ENCODE data around the gene AVL9. TPM values are rescaled to one million over a fixed set of nuclear protein-coding genes. Genes with fewer than 3 reads are reported as not detected.

Gene AVL9
- total and polyA plus RNA-seq, 2 experiments from 2014 or later, result 14.0 to 55.7 TPM

DNA sequence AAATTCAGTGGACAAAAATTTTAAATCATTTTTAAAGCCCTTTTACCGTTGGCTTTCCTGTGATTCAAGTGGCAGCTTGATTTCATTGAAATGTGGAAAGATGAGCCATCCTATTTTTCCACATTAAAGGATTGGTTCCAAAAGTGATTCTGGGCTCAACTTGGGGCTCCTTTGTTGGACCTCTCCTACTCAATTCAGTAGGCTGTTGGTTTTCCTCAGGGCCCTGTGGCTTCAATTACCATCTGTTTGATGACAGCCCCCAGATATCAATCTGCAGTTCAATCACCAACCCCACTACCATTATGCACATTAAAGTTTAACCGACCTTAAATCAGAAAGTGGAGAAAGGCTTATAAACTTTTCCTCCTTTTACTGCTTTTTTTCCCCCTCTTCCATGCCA is 47.3 kb downstream of the AVL9 start:
- H3K4me2 ChIP-seq, result no peak overlapping the region
- TF ChIP-seq, protein P1, sequence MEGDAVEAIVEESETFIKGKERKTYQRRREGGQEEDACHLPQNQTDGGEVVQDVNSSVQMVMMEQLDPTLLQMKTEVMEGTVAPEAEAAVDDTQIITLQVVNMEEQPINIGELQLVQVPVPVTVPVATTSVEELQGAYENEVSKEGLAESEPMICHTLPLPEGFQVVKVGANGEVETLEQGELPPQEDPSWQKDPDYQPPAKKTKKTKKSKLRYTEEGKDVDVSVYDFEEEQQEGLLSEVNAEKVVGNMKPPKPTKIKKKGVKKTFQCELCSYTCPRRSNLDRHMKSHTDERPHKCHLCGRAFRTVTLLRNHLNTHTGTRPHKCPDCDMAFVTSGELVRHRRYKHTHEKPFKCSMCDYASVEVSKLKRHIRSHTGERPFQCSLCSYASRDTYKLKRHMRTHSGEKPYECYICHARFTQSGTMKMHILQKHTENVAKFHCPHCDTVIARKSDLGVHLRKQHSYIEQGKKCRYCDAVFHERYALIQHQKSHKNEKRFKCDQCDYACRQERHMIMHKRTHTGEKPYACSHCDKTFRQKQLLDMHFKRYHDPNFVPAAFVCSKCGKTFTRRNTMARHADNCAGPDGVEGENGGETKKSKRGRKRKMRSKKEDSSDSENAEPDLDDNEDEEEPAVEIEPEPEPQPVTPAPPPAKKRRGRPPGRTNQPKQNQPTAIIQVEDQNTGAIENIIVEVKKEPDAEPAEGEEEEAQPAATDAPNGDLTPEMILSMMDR (IDR thresholded peaks at IDR 0.05; ENCODE audit: poor library complexity), result no peak
- no peak for TF ChIP-seq EZH2 (IDR thresholded peaks at IDR 0.05; ENCODE audit: borderline replicate concordance)
- H3K79me2 ChIP-seq, result peaks cover 59% of the 10 kb centered on the region
- H3K27me3 ChIP-seq, result no peaks in the 10 kb centered on the region
- H3K9me3 ChIP-seq (ENCODE audit: low read depth), result no peaks in the 10 kb centered on the region
- no peak overlapping the region for H3K4me3 ChIP-seq
- no peaks in the 10 kb centered on the region for H3K4me1 ChIP-seq (ENCODE audit: insufficient read depth)
- no peak overlapping the region for H2AFZ ChIP-seq
- 76% methylated on average over 2 of the region's 2 CpGs for WGBS (ENCODE audit: low lambda C conversion rate, missing lambda C conversion rate)
- H3K27ac ChIP-seq, result no peak overlapping the region
- no peak for DNase-seq (ENCODE audit: low spot score)
- H3K36me3 ChIP-seq (replicated peaks; ENCODE audit: insufficient read depth, low read depth), result no peaks in the 10 kb centered on the region
- H4K20me1 ChIP-seq (ENCODE audit: insufficient read depth, poor library complexity, severe bottlenecking), result peaks cover 3% of the 10 kb centered on the region
- no peaks in the 10 kb centered on the region for H3K9me2 ChIP-seq (replicated peaks; ENCODE audit: insufficient read depth)

DNA sequence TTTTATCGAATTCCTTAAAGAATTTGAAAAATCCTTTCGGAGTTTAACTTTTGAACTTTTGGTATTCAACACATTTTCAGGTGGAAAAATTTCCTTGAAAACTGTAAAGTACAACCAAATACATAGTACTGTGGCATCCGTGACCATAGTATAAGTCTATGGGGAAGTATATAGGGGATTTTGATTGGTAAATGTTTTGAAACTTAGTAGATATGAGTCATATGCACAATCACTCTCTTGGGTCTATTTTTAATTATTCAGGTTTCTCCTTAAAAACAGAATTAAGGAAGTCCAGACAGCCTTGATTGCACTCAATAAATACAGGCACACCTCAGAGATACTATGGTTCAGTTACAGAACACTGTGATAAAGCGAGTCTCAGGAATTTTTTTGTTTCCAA is 64.2 kb downstream of the AVL9 start:
- Histone ChIP-seq H3K27ac (no peak overlapping the region), H3K4me2 (no peak overlapping the region), H3K9me2 (replicated peaks; ENCODE audit: insufficient read depth) (no peaks in the 10 kb centered on the region), H3K9me3 (ENCODE audit: low read depth) (no peaks in the 10 kb centered on the region), H4K20me1 (ENCODE audit: insufficient read depth, poor library complexity, severe bottlenecking) (no peaks in the 10 kb centered on the region), H3K79me2 (peaks cover 4% of the 10 kb centered on the region), H3K4me3 (no peak overlapping the region), H3K36me3 (replicated peaks; ENCODE audit: insufficient read depth, low read depth) (no peaks in the 10 kb centered on the region), H2AFZ (no peak overlapping the region), H3K27me3 (no peaks in the 10 kb centered on the region), H3K4me1 (ENCODE audit: insufficient read depth) (no peaks in the 10 kb centered on the region)
- 98% methylated on average over 4 of the region's 4 CpGs for WGBS (ENCODE audit: low lambda C conversion rate, missing lambda C conversion rate)
- no peak for DNase-seq (ENCODE audit: low spot score)
- TF ChIP-seq EZH2phosphoT487 (IDR thresholded peaks at IDR 0.05; ENCODE audit: low read depth, severe bottlenecking, unreplicated experiment) (no peak), EZH2 (IDR thresholded peaks at IDR 0.05; ENCODE audit: borderline replicate concordance) (no peak)
- TF ChIP-seq, protein P1 (IDR thresholded peaks at IDR 0.05; ENCODE audit: poor library complexity), result no peak

DNA sequence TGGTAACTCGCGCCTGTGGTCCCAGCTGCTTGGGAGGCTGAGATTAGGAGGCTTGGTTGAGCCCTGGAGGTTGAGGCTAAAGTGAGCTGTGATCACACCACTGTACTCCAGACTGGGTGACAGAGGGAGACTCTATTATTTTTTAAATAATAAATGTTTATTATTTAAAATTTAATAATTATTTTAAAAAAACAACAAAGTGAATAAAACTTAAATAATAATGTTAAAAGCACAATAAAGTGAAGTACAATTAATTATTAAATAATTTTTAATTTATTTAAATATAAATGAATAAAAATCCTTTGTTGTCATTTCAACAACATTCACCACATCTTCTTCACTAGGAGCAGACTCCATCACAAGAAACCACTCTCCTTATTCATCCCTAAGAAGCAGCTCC is 64.8 kb downstream of the AVL9 start:
- H3K9me2 ChIP-seq (replicated peaks; ENCODE audit: insufficient read depth), result no peaks in the 10 kb centered on the region
- H3K27ac ChIP-seq, result no peak overlapping the region
- no peak overlapping the region for H2AFZ ChIP-seq
- TF ChIP-seq EZH2 (IDR thresholded peaks at IDR 0.05; ENCODE audit: borderline replicate concordance), result no peak
- TF ChIP-seq, protein P1 (IDR thresholded peaks at IDR 0.05; ENCODE audit: poor library complexity), result no peak
- no peak for TF ChIP-seq EZH2phosphoT487 (IDR thresholded peaks at IDR 0.05; ENCODE audit: low read depth, severe bottlenecking, unreplicated experiment)
- no peak overlapping the region for H3K4me2 ChIP-seq
- H3K4me3 ChIP-seq, result no peak overlapping the region
- no peaks in the 10 kb centered on the region for H3K36me3 ChIP-seq (replicated peaks; ENCODE audit: insufficient read depth, low read depth)
- DNase-seq (ENCODE audit: low spot score), result no peak
- no peaks in the 10 kb centered on the region for H3K9me3 ChIP-seq (ENCODE audit: low read depth)
- H3K4me1 ChIP-seq (ENCODE audit: insufficient read depth), result no peaks in the 10 kb centered on the region
- no peaks in the 10 kb centered on the region for H4K20me1 ChIP-seq (ENCODE audit: insufficient read depth, poor library complexity, severe bottlenecking)
- peaks cover 4% of the 10 kb centered on the region for H3K79me2 ChIP-seq
- 95% methylated on average over 2 of the region's 2 CpGs for WGBS (ENCODE audit: low lambda C conversion rate, missing lambda C conversion rate)
- H3K27me3 ChIP-seq, result no peaks in the 10 kb centered on the region

DNA sequence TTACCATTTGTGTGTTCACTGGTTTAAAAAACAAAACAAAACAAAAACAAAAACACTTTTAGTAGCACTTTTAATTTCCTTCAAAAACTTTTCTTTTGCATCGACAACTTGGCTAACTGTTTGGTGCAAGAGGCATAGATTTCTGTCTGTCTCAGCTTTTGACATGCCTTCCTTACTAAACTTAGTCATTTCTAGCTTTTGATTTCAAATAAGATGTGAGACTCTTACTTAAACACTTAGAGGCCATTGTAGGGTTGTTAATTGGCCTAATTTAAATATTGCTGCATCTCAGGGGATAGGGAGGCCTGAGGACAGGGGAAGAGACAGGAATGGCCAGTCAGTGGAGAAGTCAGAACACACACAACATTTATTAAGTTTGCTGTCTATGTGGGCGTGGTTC is 66.3 kb downstream of the AVL9 start:
- Histone ChIP-seq H3K9me3 (ENCODE audit: low read depth) (no peaks in the 10 kb centered on the region), H3K9me2 (replicated peaks; ENCODE audit: insufficient read depth) (no peaks in the 10 kb centered on the region), H3K27me3 (no peaks in the 10 kb centered on the region), H3K79me2 (peaks cover 4% of the 10 kb centered on the region), H2AFZ (no peak overlapping the region), H3K4me3 (no peak overlapping the region), H4K20me1 (ENCODE audit: insufficient read depth, poor library complexity, severe bottlenecking) (no peaks in the 10 kb centered on the region), H3K36me3 (replicated peaks; ENCODE audit: insufficient read depth, low read depth) (no peaks in the 10 kb centered on the region), H3K4me1 (ENCODE audit: insufficient read depth) (no peaks in the 10 kb centered on the region), H3K27ac (no peak overlapping the region), H3K4me2 (no peak overlapping the region)
- no peak for TF ChIP-seq EZH2phosphoT487 (IDR thresholded peaks at IDR 0.05; ENCODE audit: low read depth, severe bottlenecking, unreplicated experiment)
- TF ChIP-seq EZH2 (IDR thresholded peaks at IDR 0.05; ENCODE audit: borderline replicate concordance), result no peak
- TF ChIP-seq, protein P1 (IDR thresholded peaks at IDR 0.05; ENCODE audit: poor library complexity), result no peak
- WGBS (ENCODE audit: low lambda C conversion rate, missing lambda C conversion rate), result 100% methylated on average over 2 of the region's 2 CpGs
- no peak for DNase-seq (ENCODE audit: low spot score)

Measured in hepatocyte (in vitro differentiated cells).